ENCODE results near the gene NCKAP5L.
"Not testable (repeated sequence)": the region's sequence is repeated elsewhere in the genome, so short reads cannot be mapped to it uniquely, and the experiment has no call there.

The NCKAP5L gene

GRCh38 chr12:49777341-49777740, 50.9 kb downstream of the NCKAP5L start:
- no peak for DNase-seq

GRCh38 chr12:49776858-49777257, 51.4 kb downstream of the NCKAP5L start:
- DNase-seq: no peak

GRCh38 chr12:49776413-49776812, 51.8 kb downstream of the NCKAP5L start:
- DNase-seq: peak; percentile 63 to 73

GRCh38 chr12:49773102-49773501, 55.1 kb downstream of the NCKAP5L start:
- DNase-seq: not testable (repeated sequence)

- no peak for DNase-seq
These were observed 60.9 kb downstream of the NCKAP5L start for GRCh38 chr12:49767333-49767732.

- DNase-seq: no peak
These were observed 62.1 kb downstream of the NCKAP5L start for GRCh38 chr12:49766115-49766455.

- no peak for DNase-seq
These were observed 64.1 kb downstream of the NCKAP5L start for GRCh38 chr12:49764126-49764525.

GRCh38 chr12:49763006-49763591, 65.1 kb downstream of the NCKAP5L start:
- peak; percentile 86 to 89 for DNase-seq

GRCh38 chr12:49762468-49762847, 65.8 kb downstream of the NCKAP5L start:
- DNase-seq: peak in 1 of 2 experiments; percentile 27

GRCh38 chr12:49761677-49762467, 66.3 kb downstream of the NCKAP5L start:
- DNase-seq: no peak

GRCh38 chr12:49750996-49751393, 77.2 kb downstream of the NCKAP5L start:
- no peak for DNase-seq

GRCh38 chr12:49750027-49750995, 77.9 kb downstream of the NCKAP5L start:
- DNase-seq: peak; percentile 50 to 63

GRCh38 chr12:49748800-49749199, 79.4 kb downstream of the NCKAP5L start:
- no peak for DNase-seq

- no peak for DNase-seq
These were observed 79.9 kb downstream of the NCKAP5L start for GRCh38 chr12:49748306-49748705.

- no peak for DNase-seq
These were observed 83.8 kb downstream of the NCKAP5L start for GRCh38 chr12:49744363-49744885.

GRCh38 chr12:49741882-49742620, 86.2 kb downstream of the NCKAP5L start:
- DNase-seq: peak; percentile 87 to 89

All from activated CD4-positive, alpha-beta T cell treated with anti-CD3 and anti-CD28 coated beads, Interleukin-2, amount 50 U/mL, for 48 hours (primary cell).